NCI-H748 (cell line): ENCODE data around the gene SDR42E2.
"Not testable (repeated sequence)": the region's sequence is repeated elsewhere in the genome, so short reads cannot be mapped to it uniquely, and the experiment has no call there.

Experiments used
- DNase-seq: peaks from one replicate; lab custom pipeline; 2025; ENCODE audit not compliant: unreplicated experiment; lab: John Stamatoyannopoulos, UW

Gene SDR42E2

DNA sequence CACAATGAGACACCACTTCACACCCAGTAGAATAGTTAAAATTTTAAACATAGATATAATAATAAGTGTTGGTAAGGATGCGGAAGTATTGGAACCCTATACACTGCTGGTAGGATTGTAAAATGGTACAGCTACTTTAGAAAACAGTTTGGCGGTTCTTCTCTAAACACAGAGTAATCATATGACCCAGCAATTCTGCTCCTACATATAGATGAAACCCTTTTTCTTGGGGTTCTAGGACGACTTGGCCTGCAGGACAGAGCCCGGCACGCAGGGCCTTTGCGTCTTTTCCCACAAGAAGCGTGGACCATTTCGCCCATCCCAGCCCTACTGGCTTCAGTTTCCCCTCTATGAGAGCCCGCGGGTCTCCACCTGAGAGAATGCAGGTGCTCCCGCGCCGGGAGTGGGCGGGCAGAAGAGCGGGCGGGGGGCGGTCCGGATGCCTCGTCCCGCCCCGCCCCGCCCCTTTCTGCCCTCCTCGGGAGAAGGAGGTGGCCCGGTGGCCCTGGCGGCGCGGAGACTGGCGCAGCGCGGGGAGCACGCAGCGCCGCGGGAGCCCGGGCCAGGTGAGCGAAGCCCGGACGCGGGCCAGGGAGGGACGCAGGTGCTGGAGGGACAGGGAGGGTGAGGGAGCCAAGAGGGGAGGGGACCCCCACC lies at the start of gene SDR42E2:
TSS of gene SDR42E2 (plus strand) at position 508 of the 657 bp plus-strand sequence. CDS start 3,077 bp downstream, outside the sequence.
- DNase-seq, result peak; percentile 52

DNA sequence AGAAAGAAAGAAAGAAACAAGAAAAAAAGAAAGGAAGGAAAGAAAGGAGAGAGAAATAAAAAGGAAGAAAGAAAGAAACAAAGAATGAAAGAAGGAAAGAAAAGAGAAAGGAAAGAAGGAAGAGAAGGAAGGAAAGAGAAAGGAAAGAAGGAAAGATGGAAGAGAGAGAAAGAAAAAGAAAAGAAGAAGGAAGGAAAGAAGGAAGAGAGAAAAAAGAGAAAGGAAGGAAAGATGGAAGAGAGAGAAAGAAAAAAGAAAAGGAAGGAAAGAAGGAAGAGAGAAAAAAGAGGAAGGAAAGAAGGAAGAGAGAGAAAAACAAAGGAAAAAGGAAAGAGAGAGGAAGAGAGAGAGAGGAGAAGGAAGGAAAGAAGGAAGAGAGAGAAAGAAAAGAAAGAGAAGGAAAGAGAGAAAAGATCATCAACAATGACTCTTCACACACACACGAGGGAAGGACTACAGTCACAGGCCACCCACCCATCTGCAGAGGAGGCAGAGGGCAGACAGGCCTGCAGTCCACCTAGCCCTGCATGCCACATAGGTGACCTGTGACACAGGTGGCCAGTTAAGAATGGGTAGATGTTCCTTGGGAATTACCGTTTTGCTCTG lies 46.1 kb upstream of the SDR42E2 start:
- no peak for DNase-seq

DNA sequence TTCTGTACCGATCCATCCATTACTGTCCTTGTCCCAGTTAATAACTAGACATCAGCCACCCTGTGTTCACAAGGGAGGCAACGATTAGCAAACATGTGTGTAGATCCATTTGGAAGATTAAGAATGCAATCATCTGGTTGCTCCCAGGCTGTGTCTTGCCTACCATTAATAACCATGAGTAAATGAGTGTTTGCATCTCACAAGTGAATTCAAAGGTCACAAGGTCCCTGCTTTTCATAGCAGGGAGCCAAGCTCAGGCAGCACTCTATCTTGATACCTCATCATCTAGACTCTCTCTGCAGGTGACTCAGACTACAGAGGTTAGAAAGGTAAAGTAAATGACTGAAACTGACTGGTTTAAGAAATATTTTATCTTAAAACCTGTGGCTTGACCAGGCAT lies 44.7 kb upstream of the SDR42E2 start:
- DNase-seq, result no peak

- no peak for DNase-seq
Observed at GRCh38 chr16:22120440-22120839, 41.9 kb upstream of the SDR42E2 start.

- DNase-seq, result no peak
Observed at GRCh38 chr16:22122239-22122638, 40.1 kb upstream of the SDR42E2 start.

- DNase-seq, result no peak
Observed at GRCh38 chr16:22123146-22123545, 39.2 kb upstream of the SDR42E2 start.

GRCh38 chr16:22123759-22124490 lies 38.4 kb upstream of the SDR42E2 start:
- DNase-seq, result no peak

- no peak for DNase-seq
Observed at GRCh38 chr16:22124583-22125284, 37.6 kb upstream of the SDR42E2 start.

DNA sequence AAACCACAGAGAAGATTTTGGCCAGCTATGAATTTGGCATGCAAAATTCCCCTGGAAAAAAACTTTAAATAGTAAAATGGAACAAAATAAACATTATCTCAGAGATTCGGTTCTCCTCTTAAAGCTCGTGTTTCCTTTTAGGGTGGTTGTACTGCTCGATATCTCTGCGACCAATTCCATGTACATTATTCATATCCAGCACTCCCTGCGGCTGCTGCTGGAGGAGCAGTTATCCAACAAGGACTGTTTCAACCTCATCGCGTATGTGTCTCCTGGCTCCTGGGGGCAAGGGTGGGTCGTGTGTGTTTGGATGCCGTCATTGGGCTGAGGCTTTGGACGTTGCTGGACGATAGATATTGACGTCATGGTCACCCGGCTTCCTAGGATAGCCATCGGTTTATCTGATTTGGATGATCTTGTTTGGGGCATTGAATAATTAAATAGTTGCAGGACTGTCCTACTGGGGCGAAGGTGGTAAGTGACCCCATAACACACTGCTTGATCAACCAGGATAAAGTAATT lies 36.2 kb upstream of the SDR42E2 start:
- DNase-seq, result no peak

- DNase-seq, result not testable (repeated sequence)
Observed at GRCh38 chr16:22128537-22128936, 33.8 kb upstream of the SDR42E2 start.

DNA sequence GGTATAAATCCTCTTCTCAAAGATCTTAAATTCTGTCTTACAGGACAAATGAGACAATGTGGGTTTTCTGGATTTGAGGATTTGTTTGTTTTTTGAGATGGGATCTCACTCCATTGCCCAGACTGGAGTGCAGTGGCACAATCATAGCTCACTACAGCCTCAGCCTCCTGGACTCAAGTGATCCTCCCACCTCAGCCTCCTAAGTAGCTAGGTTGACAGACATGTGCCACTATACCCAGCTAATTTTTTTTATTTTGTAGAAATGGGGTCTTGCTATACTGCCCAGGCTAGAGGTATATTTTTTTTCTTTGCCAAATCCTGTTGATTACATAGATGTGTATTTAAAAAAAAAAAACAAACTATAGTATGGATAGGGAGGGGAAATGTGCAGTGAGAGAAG lies 31.8 kb upstream of the SDR42E2 start:
- DNase-seq, result no peak

DNA sequence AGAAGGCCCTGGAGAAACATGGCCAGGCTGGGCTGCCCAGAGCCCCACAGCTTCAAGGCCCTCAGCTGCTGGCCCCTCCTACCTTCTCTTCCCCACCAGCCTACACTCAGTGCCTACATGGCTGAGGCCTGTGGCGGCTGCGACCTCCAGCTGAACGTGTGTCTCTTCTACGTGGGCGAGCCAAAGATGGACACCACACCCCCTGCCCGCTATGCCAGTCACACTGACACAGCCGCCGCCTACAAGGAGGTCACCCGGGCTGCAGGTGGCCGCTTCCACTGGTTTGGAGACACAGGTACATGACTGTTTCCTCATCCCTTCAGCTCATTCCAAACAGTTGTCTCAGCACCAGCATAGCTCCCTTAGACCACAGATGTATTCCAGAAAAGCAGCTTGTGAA lies 29.5 kb upstream of the SDR42E2 start:
- DNase-seq, result no peak

- DNase-seq, result no peak
Observed at GRCh38 chr16:22138482-22138881, 23.8 kb upstream of the SDR42E2 start.

DNA sequence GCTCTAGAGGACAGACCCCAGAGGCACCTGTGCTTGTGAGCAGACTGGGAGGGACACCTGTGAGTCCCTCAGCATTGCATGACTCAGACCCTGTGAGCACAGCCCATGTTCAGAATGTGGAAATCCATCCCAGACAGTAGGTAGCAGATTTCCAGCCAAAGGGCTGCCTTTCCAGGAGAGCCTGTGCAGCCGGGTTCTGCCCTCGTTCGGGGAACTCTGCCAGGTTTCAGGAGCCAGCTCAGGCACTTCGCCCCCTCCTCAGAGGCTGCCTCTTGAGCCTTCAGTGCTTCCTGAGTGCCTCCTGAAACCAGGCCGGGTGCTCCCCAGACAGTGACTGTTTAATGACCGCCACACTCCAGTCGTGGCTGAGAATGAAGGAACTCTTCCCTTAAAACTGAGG lies 23.3 kb upstream of the SDR42E2 start:
- DNase-seq, result no peak

DNA sequence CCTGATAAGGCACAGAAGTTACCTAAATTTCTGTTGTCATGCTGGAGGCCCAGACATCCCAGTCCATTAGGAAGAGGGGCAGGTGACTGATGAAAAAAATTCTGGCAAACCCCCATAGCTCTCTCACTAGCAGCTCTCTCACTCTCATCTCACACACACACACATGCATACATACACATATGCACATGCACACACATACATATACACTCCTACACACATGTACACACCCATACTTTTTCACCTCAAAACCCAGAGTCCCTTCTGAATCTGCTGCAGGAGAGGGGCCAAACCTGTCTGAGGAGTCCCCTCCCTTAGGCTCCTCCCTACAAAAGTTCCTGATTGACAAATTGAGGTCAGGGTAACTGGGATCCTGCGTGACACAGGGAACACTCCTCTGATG lies 22.6 kb upstream of the SDR42E2 start:
- DNase-seq, result no peak

DNA sequence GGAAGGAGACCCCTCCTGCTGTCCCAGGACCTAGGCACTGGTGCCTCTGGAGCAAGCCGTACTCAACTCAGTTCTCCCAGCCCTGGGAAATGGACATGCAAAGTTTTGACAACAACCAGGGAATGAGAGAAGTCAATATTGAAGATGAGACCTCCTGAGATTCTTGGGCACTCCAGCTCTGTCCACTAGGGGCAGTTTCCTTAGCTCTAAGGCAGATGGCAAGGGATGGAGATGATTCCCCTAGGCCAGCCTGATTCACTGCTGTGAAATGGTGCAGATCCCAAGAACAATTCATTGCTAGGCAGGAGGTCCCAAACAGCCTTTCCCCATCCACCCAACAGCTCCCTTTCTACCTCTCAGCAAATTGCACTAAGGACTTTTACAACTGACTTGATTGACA lies 20.5 kb upstream of the SDR42E2 start:
- DNase-seq, result no peak

GRCh38 chr16:22144520-22144919 lies 17.8 kb upstream of the SDR42E2 start:
- no peak for DNase-seq

DNA sequence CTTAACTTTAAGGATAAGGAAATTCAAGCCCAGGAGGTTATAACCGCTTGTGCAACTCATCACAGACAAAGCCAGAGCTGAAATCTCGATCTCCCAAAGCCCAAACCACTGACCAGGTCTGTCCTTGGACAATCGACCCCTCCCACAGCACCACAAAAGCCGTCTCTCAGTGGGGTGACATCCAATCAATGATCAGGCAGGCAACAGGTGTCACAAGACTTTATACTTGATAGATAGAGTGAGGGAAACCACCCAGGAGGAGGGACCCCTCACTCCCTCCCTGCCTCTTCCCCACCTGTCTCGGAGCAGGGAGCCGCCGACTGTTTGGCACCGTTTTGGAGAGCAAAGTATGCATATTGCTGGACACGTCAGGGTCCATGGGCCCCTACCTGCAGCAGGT lies 14.5 kb upstream of the SDR42E2 start:
- DNase-seq, result no peak

DNA sequence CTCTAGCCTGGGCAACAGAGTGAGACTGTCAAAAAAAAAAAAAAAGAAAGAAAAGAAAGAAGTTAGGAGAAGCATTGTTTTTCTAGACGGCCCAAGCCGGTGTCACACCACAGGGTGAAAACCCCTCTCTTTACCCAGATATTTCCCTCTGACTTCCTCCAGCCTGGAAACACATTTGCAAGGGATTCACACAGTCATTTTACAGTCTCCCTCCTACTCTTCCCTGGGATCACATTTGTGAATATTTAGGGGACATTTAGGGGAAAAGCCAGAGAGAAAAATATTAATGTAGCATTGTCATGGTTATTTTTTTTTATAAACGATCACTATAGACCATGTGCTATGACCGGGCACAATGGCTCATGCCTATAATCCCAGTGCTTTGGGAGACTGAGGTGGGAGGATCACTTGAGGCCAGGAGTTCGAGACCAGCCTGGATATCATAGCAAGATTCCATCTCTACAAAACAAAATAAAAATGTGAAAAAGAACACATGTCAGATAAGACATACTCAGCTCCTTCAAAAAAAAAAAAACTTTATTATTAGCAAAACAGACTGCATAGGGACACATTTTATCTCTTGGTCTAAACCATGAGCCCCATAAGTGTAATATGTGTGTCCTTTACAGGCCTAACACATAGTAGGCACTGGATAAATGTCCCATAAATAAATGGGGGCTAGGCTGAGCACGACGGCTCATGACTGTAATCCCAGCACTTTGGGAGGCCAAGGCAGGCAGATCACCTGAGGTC lies 10.9 kb upstream of the SDR42E2 start:
- no peak for DNase-seq

GRCh38 chr16:22152316-22152715 lies 10.0 kb upstream of the SDR42E2 start:
- DNase-seq, result no peak

DNA sequence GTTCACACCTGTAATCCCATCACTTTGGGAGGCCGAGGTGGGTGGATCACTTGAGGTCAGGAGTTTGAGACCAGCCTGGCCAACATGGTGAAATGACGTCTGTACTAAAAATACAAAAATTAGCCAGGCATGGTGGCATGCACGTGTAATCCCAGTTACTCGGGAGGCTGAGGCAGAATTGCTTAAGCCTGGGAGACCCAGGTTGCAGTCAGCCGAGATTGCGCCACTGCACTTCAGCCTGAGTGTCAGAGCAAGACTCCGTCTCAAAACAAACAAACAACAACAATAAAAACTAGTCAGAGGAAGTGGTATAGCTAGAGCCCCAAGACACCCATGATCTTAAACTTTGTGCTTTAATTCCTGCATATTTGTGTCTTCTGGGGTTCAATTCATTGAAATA lies 9.2 kb upstream of the SDR42E2 start:
- not testable (repeated sequence) for DNase-seq
